GM13976 (cell line): ENCODE measurements around the gene SUPT7L.

Experiments used
- DNase-seq: peaks from one replicate; pipeline ENCODE4 v3.0.0; 2012; ENCODE audit warnings: low spot score
- CTCF ChIP-seq: IDR thresholded peaks from 2 replicates; pipeline ENCODE4 v1.5.1; 2012; ENCODE audit warnings: borderline replicate concordance, mild to moderate bottlenecking; ENCODE audit not compliant: insufficient read depth; ENCODE audit errors: extremely low read depth, missing control alignments, control extremely low read depth
- in situ Hi-C: fragments of 300-500 bp; cut with MboI; formaldehyde crosslinking; loops from one replicate; pipeline ENCODE4 v1.12.0; 2022; ENCODE audit warnings: low sequenced_read_pairs, mixed read lengths, inconsistent platforms; ENCODE audit not compliant: unreplicated experiment

SUPT7L gene

DNA sequence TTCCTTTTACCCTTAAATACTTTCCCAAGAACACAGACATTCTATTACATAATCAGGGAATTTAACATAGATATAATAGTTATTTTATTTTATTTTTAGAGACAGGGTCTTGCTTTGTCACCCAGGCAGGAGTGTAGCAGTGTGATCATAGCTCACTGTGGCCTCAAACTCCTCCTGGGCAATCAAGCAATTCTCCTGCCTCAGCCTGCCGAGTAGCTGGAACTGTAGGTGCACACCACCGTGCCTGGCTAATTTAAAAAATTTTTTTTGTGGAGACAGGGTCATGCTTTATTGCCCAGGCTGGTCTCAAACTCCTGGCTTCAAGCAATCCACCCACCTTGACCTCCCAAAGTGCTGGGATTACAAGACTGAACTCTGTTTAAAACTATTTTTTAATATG is 45.9 kb upstream of the SUPT7L start:
- no peak for DNase-seq
- TF ChIP-seq CTCF, result no peak
- in situ Hi-C loops, result no loop called here

DNA sequence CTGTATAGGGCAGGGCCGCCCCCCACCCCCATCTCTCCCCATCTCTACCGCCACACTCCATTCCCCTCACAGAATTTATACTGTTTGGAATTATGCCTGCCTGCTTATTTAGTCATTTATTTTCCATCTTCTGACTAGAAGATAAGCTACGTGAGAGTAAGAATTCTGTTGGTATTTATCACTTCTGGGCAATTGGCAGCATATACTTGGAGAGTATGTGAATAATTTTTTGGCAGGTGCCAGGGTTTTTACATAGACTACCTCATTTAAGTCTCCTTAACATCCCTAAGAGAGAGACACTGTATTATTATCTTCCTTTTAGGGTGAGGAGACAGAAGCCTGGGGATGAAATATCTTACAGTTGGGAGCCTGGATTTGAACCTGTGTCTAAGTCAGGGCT is 45.3 kb upstream of the SUPT7L start:
- in situ Hi-C loops, result no loop called here
- no peak for DNase-seq
- no peak for TF ChIP-seq CTCF

DNA sequence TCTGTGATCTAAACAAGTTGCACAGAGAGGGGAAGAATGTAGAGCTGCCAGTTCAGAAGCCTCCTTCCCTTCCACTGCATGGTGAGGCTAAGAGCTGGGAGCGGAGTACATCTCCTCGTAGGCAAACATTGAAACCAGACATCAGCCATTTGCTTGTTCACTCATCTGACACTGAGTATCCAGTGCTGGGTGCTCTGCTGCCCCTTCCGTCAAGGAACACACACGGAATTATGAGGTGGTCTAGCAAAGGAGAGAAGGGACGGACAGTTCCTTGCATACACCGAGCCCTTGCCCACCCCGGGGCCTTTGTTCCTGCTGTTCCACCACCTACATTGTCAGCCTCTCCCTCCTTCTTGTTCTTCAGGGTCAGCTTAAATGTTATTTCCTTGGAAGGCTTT is 44.8 kb upstream of the SUPT7L start:
- no peak for DNase-seq
- TF ChIP-seq CTCF, result no peak
- in situ Hi-C loops, result no loop called here

GRCh38 chr2:27707462-27708256 is 44.2 kb upstream of the SUPT7L start:
- in situ Hi-C loops, result no loop called here
- TF ChIP-seq CTCF, result no peak
- no peak for DNase-seq

DNA sequence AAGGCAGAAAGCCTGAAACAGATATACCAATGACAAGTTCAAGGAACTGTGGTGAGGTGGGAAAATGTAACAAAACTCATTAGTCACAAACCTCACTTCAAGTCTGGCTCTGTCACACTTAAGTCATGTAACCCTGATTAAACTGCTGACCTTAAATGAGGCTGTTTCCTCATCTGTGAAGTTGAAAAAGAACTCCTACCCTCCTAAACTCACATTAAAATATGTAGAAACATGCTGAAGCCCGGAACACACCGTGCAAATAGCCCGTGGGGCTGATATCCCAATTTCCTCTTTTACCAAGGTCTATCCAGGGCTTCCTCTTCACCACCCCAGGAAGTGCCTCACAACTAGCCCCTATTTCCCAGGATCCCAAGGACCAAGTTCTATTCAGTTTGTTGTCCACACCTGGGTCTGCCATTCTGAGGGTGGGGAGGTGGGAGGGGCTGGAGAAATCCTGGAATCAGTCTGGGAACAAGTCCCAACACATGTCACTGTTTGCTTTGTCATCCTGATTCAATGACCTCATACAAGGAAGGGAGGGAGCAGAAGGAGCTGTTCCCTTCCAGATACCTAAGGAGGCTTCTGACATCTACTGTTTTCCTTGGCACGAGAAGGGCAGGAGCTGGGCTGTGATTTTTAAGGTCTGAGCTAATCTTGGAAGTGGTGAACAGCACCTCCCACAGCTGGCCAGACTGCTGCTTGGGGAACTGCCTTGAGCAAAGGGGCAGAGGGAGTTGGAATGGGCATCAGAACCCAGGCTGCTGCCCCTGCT is 42.6 kb upstream of the SUPT7L start:
- in situ Hi-C loops, result no loop called here
- no peak for DNase-seq
- TF ChIP-seq CTCF, result no peak

DNA sequence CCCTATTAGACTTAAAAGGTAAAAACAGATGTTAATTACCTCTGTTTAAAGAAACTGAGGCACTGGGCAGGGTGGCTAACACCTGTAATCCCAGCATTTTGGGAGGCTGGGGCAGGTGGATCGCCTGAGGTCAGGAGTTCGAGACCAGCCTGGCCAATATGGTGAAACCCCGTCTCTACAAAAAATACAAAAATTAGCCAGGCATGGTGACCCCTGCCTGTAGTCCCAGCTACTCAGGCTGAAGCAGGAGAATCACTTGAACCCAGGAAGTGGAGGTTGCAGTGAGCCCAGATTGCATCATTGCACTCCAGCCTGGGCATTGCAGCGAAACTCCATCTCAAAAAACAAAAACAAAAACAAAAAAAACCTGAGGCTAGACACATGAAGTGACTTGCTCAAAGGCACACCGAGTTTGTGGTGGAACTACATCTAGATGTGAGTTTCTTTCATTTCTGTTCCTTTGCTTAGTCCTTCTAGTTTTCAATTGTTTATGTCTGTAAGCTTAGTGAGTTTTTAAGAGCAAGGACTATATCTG is 41.0 kb upstream of the SUPT7L start:
- TF ChIP-seq CTCF, result no peak
- in situ Hi-C loops, result no loop called here
- DNase-seq, result no peak
